NB4 (cell line): ENCODE data around the gene PDE3A.

Source experiments
- DNase-seq: peaks from one replicate; pipeline ENCODE4 v3.0.0; 2010; ENCODE audit warnings: low read depth
- H3K4me3 ChIP-seq: one replicate; pipeline ENCODE4 v1.5.1; 2011; ENCODE audit warnings: mild to moderate bottlenecking, low read depth, low read length, moderate library complexity
- MAX ChIP-seq: IDR thresholded peaks from 2 replicates; pipeline ENCODE4 v1.6.1; 2011; ENCODE audit warnings: low read depth, low read length
- MYC ChIP-seq: IDR thresholded peaks from 2 replicates; pipeline ENCODE4 v1.6.1; 2011; ENCODE audit warnings: low read depth, low read length
- POLR2A ChIP-seq: IDR thresholded peaks from 2 replicates; pipeline ENCODE4 v1.6.1; 2011; ENCODE audit warnings: mild to moderate bottlenecking; ENCODE audit not compliant: insufficient read length; ENCODE audit errors: extremely low read depth
- TF ChIP-seq, protein P1 (sequence below): IDR thresholded peaks from one replicate; pipeline ENCODE4 v1.5.1; 2012; ENCODE audit warnings: low read depth, low read length

PDE3A gene

DNA sequence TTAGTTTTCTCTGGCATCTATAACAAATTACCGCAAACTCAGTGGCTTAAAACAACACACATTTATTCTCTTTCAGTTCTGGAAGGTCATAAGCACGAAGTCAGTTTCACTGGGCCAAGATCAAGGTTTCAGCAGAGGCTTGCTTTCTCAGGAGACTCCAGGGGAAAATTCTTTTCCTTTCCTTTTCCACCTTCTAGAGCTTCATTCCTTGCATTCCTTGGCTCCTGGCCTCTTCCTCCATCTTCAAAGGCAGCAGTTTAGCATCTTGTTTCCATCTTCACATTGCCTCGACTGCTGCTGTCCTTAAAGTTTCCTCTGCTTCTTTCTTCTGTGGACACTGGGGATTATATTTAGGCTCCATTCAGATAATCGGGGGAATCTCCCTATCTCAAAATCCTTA, 106.1 kb downstream of the PDE3A start:
- no peak overlapping the region for H3K4me3 ChIP-seq
- DNase-seq = no peak
- TF ChIP-seq, protein P1, sequence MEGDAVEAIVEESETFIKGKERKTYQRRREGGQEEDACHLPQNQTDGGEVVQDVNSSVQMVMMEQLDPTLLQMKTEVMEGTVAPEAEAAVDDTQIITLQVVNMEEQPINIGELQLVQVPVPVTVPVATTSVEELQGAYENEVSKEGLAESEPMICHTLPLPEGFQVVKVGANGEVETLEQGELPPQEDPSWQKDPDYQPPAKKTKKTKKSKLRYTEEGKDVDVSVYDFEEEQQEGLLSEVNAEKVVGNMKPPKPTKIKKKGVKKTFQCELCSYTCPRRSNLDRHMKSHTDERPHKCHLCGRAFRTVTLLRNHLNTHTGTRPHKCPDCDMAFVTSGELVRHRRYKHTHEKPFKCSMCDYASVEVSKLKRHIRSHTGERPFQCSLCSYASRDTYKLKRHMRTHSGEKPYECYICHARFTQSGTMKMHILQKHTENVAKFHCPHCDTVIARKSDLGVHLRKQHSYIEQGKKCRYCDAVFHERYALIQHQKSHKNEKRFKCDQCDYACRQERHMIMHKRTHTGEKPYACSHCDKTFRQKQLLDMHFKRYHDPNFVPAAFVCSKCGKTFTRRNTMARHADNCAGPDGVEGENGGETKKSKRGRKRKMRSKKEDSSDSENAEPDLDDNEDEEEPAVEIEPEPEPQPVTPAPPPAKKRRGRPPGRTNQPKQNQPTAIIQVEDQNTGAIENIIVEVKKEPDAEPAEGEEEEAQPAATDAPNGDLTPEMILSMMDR = no peak
- no peak for TF ChIP-seq MYC
- no peak for TF ChIP-seq POLR2A
- TF ChIP-seq MAX = no peak

- H3K4me3 ChIP-seq = no peak overlapping the region
Observed at GRCh38 chr12:20475542-20475941, 107.2 kb downstream of the PDE3A start.

GRCh38 chr12:20476551-20476950, 108.2 kb downstream of the PDE3A start:
- TF ChIP-seq, protein P1 = no peak
- TF ChIP-seq MYC (no peak), POLR2A (no peak), MAX (no peak)
- no peak for DNase-seq
- H3K4me3 ChIP-seq = no peak overlapping the region

More at GRCh38 chr12:20475542-20475941, 107.2 kb downstream of the PDE3A start:
- no peak for DNase-seq
- no peak for TF ChIP-seq MAX
- TF ChIP-seq, protein P1 = no peak
- no peak for TF ChIP-seq MYC
- no peak for TF ChIP-seq POLR2A

DNA sequence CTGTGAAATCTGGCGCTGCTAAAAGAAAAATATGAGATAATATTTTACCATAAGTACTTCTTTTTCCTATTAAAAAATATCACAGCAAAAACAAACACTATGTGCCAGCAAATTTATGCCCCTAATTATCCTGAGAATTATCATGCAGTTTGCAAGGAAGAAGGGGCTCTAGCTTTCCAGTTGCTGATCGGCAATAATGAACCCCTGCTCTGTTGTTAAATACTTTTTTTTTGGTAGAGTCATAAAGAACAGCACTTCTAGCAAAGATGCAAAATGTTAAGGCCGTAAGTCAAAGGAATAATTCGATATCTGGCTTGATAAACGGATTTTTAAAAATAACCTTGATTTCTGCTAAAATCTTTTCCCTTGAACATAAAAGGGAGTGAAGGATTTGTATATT, 108.9 kb downstream of the PDE3A start:
- no peak for TF ChIP-seq MAX
- TF ChIP-seq, protein P1 = no peak
- no peak for TF ChIP-seq MYC
- no peak for TF ChIP-seq POLR2A
- H3K4me3 ChIP-seq = no peak overlapping the region
- DNase-seq = no peak

- H3K4me3 ChIP-seq = no peak overlapping the region
- DNase-seq = no peak
- TF ChIP-seq MAX (no peak), POLR2A (no peak)
- TF ChIP-seq, protein P1 = no peak
Observed at GRCh38 chr12:20477672-20478071, 109.3 kb downstream of the PDE3A start.

- H3K4me3 ChIP-seq = no peak overlapping the region
- TF ChIP-seq MAX (no peak), POLR2A (no peak), MYC (no peak)
- TF ChIP-seq, protein P1 = no peak
- no peak for DNase-seq
Observed at GRCh38 chr12:20482491-20483054, 114.2 kb downstream of the PDE3A start.
